Body of pancreas (tissue), 4 donors: ENCODE measurements around the gene EPOP. TPM values are rescaled to one million over a fixed set of nuclear protein-coding genes. Genes with fewer than 3 reads are reported as not detected.

ENCODE experiments used
- ATAC-seq: fragments of 150-250 bp; one replicate; pipeline ENCODE4 v1.9.1; 2016
- DNase-seq, 4 donors: peaks; one replicate each; pipeline ENCODE4 v3.0.0-alpha.2; 2019
- H3K27ac ChIP-seq, 4 donors: fragments of 200-600 bp; sonication (generic); 1 replicate in 3 of 4; 2 replicates in 1 of 4; pipeline versions ENCODE4 v1.5.1 to v1.6.1; 2016 to 2019; ENCODE audit warnings: mild to moderate bottlenecking in 1 of 4, mixed read lengths in 1 of 4, moderate library complexity in 1 of 4
- H3K27me3 ChIP-seq, 2 donors: fragments of 200-600 bp; sonication (generic); one replicate each; pipeline ENCODE4 v1.6.0; 2016; ENCODE audit warnings: mild to moderate bottlenecking in 1 of 2
- H3K36me3 ChIP-seq, 2 donors: fragments of 200-600 bp; sonication (generic); replicated peaks in 1 of 2; 2 replicates each; pipeline ENCODE4 v1.5.1; 2016; ENCODE audit warnings: low read depth in 2 of 2; ENCODE audit not compliant: insufficient read depth in 1 of 2
- H3K4me1 ChIP-seq: fragments of 200-600 bp; sonication (generic); one replicate; pipeline ENCODE4 v1.6.0; 2016
- H3K4me3 ChIP-seq, 2 donors: fragments of 200-600 bp; sonication (generic); 1 replicate in 1 of 2; 2 replicates in 1 of 2; pipeline ENCODE4 v1.5.1; 2016 to 2019
- H3K9me3 ChIP-seq, 3 donors: fragments of 200-600 bp; sonication (generic); 1 replicate in 2 of 3; 2 replicates in 1 of 3; pipeline ENCODE4 v1.5.1; 2016
- CTCF ChIP-seq, 7 experiments: fragments of 450-650 bp in 4 of 7; fragments of 200-600 bp in 3 of 7; sonication (generic) in 3 of 7; IDR thresholded peaks; one replicate each; pipeline ENCODE4 v1.5.1; 2016 to 2019; ENCODE audit warnings: antibody characterized with exemption in 7 of 7
- POLR2A ChIP-seq, 3 donors: fragments of 450-650 bp; IDR thresholded peaks; one replicate each; pipeline ENCODE4 v1.6.1; 2016; ENCODE audit warnings: antibody characterized with exemption in 3 of 3, mild to moderate bottlenecking in 2 of 3
- WGBS, 2 donors: methylation state at CpG; one replicate each; pipeline ENCODE4 v1.1.5; 2017; 5-methylcytosine and 5-hydroxymethylcytosine counted together
- intact Hi-C: fragments of 100-400 bp; cut with DNase I; formaldehyde crosslinking; loops from one replicate; pipeline ENCODE4 v1.15.1; 2023
- total RNA-seq, 2 donors: library from RNA; depleted of rRNA; stranded (reverse); fragments of >200 nt; gene quantifications; one replicate each; pipeline ENCODE4 v1.1.0, GENCODE V29; 2016

Gene EPOP
- total RNA-seq, 2 donors from 2014 or later = 3.9 to 11.2 TPM

GRCh38 chr17:38671939-38672720, 2.6 kb downstream of the EPOP start:
- peaks cover 0 to 7% of the 10 kb centered on the region in 2 donors for H3K27me3 ChIP-seq
- TF ChIP-seq POLR2A (IDR thresholded peaks at IDR 0.05) = no peak
- TF ChIP-seq CTCF (IDR thresholded peaks at IDR 0.05) = no peak
- no peak for ATAC-seq

GRCh38 chr17:38669520-38669919, 5.2 kb downstream of the EPOP start:
- Histone ChIP-seq H3K27ac (no peak overlapping the region), H3K27me3 (peaks cover 0 to 7% of the 10 kb centered on the region in 2 donors), H3K9me3 (no peaks in the 10 kb centered on the region), H3K4me1 (peaks cover 22% of the 10 kb centered on the region), H3K4me3 (no peak overlapping the region), H3K36me3 (no peaks in the 10 kb centered on the region)
- WGBS, 2 donors = 16 to 33% methylated on average over 6 of the region's 6 CpGs
- intact Hi-C loops = loop anchor here (5.0 kb wide), 1 partner anchor 177 kb away; no protein-coding TSS in a partner anchor
- DNase-seq (no peak), ATAC-seq (no peak)
- TF ChIP-seq CTCF (IDR thresholded peaks at IDR 0.05) = no peak
- no peak for TF ChIP-seq POLR2A (IDR thresholded peaks at IDR 0.05)

More at GRCh38 chr17:38671939-38672720, 2.6 kb downstream of the EPOP start:
- H3K4me3 ChIP-seq = no peak overlapping the region
- H3K36me3 ChIP-seq = no peaks in the 10 kb centered on the region
- no peak overlapping the region for H3K27ac ChIP-seq
- H3K9me3 ChIP-seq = no peaks in the 10 kb centered on the region
- 76 to 77% methylated on average over 12 of the region's 12 CpGs for WGBS, 2 donors
- no peak for DNase-seq
- intact Hi-C loops = no loop called here
- H3K4me1 ChIP-seq = peaks cover 30% of the 10 kb centered on the region

- H3K4me1 ChIP-seq = peaks cover 10% of the 10 kb centered on the region
- H3K36me3 ChIP-seq = no peaks in the 10 kb centered on the region
- ATAC-seq (no peak), DNase-seq (no peak)
- intact Hi-C loops = loop anchor here (5.0 kb wide), 1 partner anchor 175 kb away; no protein-coding TSS in a partner anchor
- no peak overlapping the region for H3K27ac ChIP-seq
- H3K9me3 ChIP-seq = no peaks in the 10 kb centered on the region
- peaks cover 0 to 7% of the 10 kb centered on the region in 2 donors for H3K27me3 ChIP-seq
- WGBS, 2 donors = 30 to 31% methylated on average over 2 of the region's 2 CpGs
- H3K4me3 ChIP-seq = no peak overlapping the region
- no peak for TF ChIP-seq POLR2A (IDR thresholded peaks at IDR 0.05)
- peak in 1 of 7 experiments; percentile 25 for TF ChIP-seq CTCF (IDR thresholded peaks at IDR 0.05)
These were observed 7.0 kb downstream of the EPOP start for GRCh38 chr17:38667787-38668122.

- no peak for TF ChIP-seq POLR2A (IDR thresholded peaks at IDR 0.05)
- peak; percentile 92 to 98 (median 97) for TF ChIP-seq CTCF (IDR thresholded peaks at IDR 0.05)
- peaks cover 5% of the 10 kb centered on the region for H3K4me1 ChIP-seq
- no peak overlapping the region for H3K27ac ChIP-seq
- ATAC-seq (peak; percentile 81), DNase-seq (peak; percentile 69 to 76 (median 74))
- H3K4me3 ChIP-seq = no peak overlapping the region
- H3K9me3 ChIP-seq = no peaks in the 10 kb centered on the region
- 25 to 32% methylated on average over 7 of the region's 7 CpGs for WGBS, 2 donors
- intact Hi-C loops = loop anchor here (5.0 kb wide), 1 partner anchor 175 kb away; no protein-coding TSS in a partner anchor
- peaks cover 0 to 7% of the 10 kb centered on the region in 2 donors for H3K27me3 ChIP-seq
- H3K36me3 ChIP-seq = no peaks in the 10 kb centered on the region
These were observed 7.5 kb downstream of the EPOP start for GRCh38 chr17:38667099-38667786.
